GM21576 (cell line): Measurements from ENCODE around the gene CLDN25.
"Not testable (repeated sequence)": the region's sequence is repeated elsewhere in the genome, so short reads cannot be mapped to it uniquely, and the experiment has no call there.

Source experiments
- ATAC-seq: cut with Tn5 transposase; IDR thresholded peaks from one replicate; pipeline ENCODE4 v1.9.1; 2021; ENCODE audit warnings: mild to moderate bottlenecking, moderate library complexity; ENCODE audit not compliant: unreplicated experiment

The CLDN25 gene

DNA sequence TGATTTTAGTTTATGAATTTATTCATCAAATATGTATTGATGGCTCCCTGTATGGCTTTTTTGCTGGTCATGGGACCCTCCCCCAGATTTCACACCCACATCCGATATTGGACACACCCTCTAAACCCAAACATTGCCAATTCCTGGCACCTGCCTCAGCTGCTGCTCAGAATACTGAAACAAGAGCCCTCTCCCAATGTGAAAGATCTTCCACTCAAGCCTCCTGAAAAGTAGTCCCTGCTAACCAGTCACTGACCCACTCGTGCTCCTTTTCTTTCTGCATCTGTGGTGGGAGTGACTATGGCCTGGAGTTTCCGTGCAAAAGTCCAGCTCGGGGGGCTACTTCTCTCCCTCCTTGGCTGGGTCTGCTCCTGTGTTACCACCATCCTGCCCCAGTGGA is at the start of gene CLDN25:
CLDN25 (plus strand) TSS at position 301 of the 400 bp plus-strand sequence; CDS start at position 301, 0 bp downstream.
- no peak for ATAC-seq

DNA sequence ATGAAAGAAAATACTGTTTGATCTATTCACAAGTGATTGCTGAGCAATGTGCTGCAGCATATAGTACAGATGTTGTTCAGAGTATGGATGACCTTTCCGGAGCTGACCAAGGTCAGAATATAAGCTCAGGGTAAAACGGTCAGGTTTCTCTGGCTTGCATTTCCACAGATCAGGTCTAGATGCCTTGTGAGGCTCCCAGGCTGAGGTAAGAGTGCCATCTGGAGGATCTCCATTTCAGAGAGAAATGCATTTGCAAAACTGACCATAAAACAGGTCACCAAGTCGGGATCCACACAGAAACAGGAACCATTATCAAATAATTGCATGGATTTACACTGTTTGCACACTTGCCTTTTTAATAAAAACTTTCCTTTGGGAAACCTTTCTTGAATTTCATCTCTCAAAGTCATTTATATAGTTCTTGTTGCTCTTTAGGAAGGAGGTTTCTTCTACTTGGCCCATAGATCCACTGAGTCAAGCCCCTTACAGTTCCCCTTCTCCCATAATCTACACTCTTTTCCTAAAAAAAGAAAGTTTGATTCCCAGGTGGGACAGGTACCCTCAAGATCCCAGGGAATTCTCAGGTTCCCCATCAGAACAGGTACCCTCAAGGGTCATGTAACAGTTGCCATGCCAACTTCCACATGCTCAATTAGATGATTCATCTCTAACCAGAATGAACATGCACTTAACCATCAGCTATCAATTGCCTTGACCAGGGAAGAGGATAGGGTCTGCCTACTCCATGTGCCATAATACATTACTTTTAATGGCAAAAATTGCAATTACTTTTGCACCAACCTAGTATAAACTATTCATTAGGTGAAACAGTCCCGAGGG is 48.5 kb upstream of the CLDN25 start:
- ATAC-seq: no peak

DNA sequence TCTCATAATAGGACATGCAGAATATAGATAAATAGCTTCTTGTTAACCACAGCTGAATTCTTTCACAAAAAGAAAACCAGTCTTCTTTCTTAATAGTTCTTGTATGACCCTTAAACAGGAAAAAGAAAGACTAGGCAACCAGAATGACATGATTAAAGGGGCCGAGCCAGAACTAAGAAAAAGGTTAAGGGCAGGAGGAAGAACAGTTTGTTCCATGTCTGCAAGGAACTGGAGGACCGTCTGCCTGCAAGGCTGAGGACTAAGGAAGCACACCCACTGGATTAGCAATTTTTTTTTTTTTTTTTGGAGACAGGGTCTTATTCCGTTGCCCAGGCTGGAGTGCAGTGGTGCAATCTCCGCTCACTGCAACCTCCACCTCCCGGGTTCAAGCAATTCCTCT is 47.5 kb upstream of the CLDN25 start:
- no peak for ATAC-seq

DNA sequence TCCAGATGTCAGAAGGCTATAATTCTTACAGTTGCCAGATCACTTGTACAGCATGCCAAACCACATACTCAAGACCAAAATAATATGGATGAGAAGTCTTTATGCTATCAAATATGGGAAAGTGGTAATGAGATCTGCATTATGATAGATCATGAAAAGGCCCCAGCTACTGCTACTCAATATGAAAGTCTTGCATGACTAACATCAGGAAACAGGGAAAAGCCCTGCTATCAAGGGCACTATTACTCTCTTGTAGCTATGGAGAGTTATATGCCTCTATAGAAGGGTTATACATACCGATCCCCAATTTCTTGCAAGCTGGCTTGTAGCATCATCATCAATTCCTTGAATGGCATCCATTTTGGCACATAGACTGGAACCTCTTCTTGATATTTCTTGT is 43.3 kb upstream of the CLDN25 start:
- no peak for ATAC-seq

GRCh38 chr11:113752932-113753331 is 26.7 kb upstream of the CLDN25 start:
- ATAC-seq: no peak

DNA sequence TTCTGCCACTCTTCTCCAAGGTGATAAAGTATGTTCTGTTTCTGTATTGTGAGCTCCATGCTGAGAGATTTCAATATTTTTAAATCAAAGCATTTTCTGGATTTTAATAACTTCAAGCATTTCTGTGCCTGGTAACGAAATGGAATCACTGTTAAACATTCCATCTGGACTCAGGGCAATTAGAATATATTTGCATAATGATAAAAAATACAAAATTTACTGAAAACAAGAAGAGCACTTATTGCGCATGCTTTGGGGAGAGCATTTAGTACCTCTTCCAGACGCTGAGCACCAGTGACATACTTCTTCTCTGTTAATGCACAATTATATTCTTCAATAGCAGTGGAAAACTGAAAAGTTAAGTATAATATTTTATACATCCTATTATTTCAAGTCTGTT is 19.4 kb upstream of the CLDN25 start:
- ATAC-seq: no peak

DNA sequence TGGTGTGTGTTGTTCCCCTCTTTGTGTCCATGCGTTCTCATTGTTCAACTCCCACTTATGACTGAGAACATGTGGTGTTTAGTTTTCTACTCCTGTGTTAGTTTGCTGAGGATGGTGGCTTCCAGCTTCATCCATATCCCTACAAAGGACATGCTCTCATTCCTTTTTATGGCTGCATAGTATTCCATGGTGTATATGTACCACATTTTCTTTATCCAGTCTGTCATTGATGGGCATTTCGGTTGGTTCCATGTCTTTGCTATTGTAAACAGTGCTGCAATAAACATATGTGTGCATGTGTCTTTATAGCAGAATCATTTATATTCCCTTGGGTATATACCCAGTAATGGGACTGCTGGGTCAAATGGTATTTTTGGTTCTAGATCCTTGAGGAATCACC is 16.6 kb upstream of the CLDN25 start:
- ATAC-seq: not testable (repeated sequence)

DNA sequence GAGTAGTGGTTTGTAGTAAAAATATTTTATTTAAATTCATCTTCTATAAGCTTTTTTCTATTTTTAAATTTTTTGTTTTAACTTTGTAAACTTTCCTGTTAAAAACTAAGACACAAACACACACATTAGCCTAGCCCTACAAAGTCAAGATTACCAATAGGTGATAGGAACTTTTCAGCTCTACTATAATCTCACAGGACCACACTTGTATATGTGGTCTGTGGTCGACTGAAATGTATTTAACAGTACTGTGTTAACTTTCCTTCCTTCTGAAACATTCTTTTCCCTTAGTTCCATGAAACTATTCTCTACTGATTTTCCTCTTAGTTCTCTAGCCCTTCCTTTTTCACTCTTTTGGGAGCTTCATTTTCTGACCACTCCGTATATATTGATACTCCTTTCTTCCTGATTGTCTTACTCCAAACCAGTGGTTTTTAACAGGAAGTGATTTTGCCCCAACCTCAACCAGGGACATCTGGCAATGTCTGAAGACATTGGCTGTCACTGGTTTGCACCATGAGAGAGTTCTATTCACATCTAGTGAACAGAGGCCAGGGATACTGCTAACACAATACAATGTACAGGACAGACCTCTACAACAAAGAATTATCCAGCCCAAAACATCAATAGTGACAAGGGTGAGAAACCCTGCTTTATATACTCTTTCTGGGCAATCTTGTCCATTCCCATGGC is 14.9 kb upstream of the CLDN25 start:
- ATAC-seq: no peak

- no peak for ATAC-seq
These were observed 7.6 kb upstream of the CLDN25 start for GRCh38 chr11:113771964-113772363.

DNA sequence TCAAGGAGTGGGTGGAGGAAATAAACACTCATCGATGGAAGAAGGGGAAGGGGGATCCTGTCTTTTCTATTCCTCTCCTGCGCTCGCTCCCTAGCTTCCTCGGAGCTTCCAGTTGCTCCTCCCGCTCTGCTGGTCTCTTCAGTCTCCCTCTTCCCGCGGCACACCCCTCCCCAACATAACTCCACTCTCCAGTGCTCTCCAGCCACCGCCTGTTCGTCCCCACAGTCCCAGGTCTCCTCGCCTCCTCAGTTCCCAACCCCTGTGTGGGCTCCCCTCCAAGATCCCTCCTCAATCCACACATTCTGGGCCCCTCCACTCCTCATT is 6.5 kb upstream of the CLDN25 start:
- ATAC-seq: no peak

GRCh38 chr11:113773416-113774173 is 6.0 kb upstream of the CLDN25 start, which contains the start of gene ZW10:
TSS of gene ZW10 (minus strand) at chr11:113773692. CDS start at chr11:113773666, 26 bp downstream.
- ATAC-seq: peak; percentile 98

DNA sequence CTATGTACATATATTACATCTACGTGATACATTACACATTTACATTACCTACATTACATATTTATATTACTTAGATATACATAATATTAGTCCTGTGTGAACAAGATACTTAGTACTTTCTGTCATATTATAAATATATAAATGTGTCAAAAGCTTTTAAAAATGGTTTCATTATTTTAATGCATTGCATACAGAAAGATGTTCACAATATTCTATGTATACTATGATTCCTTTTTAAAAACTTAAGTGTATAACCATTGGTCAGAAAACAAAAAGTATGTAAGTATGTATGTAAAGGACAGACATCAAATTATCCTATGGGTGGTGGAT is 5.5 kb upstream of the CLDN25 start:
- ATAC-seq: no peak

- ATAC-seq: no peak
These were observed 1.3 kb upstream of the CLDN25 start for GRCh38 chr11:113778111-113778910.

- no peak for ATAC-seq
These were observed 2.1 kb downstream of the CLDN25 start for GRCh38 chr11:113781682-113782081.

- no peak for ATAC-seq
These were observed 2.5 kb downstream of the CLDN25 start for GRCh38 chr11:113782134-113782533.

- not testable (repeated sequence) for ATAC-seq
These were observed 9.4 kb downstream of the CLDN25 start for GRCh38 chr11:113789016-113789415.

DNA sequence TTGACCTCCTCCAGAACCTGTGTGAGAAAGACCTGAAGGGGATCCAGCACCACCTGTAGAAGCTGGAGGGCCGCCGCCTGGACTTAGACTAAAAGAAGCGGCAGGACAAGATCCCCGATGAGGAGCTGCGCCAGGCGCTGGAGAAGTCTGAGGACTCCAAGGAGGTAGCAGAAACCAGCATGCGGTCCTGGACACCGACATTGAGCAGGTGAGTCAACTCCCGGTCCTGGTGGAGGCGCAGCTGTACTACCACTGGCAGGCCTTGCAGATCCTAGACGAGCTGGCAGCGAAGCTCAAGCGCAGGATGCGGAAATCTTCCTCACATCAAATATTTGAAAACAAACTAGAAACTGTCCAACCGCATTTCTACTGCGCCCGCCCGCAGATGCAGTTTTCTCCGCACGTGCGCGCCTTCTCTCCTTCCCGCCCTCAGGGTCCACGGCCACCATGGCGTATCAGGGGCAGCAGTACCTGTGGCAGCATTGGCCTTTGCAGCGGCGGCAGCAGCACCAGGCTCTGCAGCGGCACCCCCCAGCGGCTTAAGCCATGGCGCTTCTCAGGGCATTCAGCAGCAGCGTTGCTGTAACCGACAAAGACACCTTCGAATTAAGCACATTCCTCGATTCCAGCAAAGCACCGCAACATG is 10.2 kb downstream of the CLDN25 start:
- ATAC-seq: no peak

DNA sequence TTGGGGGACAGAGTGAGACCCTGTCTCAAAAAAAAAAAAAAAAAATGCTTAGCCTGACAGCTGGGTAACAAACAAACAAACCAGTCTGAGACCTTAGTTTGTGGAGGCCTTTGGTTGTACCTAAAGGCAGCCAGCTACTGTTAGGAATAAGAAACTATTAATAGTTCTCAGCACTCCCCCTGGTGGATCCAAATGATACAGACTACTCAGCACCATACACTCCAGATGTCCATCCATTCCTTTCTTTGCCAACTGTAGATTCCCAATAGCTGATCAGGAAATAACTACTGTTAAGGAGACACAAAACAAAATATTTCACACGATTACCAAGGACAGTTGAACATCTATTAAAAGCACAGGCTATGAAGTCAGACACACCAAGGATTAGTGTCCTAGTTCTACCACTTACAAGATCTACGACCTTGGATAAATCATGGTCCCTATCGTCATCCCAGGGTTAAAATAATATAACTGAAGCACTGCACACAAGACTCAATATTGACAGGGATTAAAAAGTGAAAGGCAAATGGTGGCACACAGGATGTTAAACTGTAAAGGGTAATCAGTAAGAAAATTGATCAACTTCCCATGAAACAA is 17.2 kb downstream of the CLDN25 start:
- ATAC-seq: peak; percentile 68

DNA sequence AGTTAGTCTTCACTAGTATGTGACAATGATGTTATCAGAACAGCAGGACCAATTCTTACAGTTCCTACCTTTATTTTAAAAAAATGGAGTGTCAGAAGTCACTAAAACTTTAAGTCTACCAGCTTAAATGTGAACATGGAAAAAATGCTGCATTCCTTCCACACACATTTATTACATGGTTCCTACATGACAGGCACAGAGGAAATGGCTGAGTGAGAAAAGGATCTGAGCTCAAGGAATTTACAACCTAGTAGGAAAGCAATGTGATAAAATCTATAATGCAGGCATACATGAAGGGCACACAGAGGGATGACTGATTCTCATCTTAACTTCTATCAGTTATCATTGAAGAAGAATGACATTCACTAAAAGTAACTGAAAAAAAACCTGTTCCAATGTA is 23.0 kb downstream of the CLDN25 start:
- no peak for ATAC-seq

DNA sequence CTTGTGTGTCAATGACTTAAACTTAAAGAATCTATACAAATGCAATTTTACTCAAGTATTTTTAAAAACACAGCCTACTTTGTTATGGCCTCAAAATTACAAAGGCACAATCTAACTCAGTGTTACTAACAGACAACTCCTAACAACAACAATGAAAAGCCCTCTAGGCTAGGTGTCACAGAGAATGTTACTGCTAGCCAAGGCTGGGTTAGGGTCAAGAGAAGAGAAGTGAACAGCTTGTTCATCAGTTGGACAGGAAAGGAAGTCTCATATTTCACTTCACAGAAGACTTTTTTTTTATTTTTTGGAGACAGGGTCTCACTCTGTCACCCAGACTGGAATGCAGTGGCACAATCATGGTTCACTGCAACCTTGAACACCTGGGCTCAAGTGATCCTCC is 26.0 kb downstream of the CLDN25 start:
- no peak for ATAC-seq
